Activated CD4-positive, alpha-beta T cell treated with anti-CD3 and anti-CD28 coated beads, Interleukin-2, amount 10 ng/mL, durations not matched to agents 7 days and 5 days (primary cell): ENCODE results near the gene SULT6B1. TPM values are rescaled to one million over a fixed set of nuclear protein-coding genes. Genes with fewer than 3 reads are reported as not detected.

Source experiments
- CTCF ChIA-PET: fragments of 350-600 bp; sonication (Branson Sonifier 250); formaldehyde crosslinking; loops from one replicate; lab custom pipeline; 2021; ENCODE audit warnings: antibody characterized with exemption; lab: Charles Lee
- POLR2A ChIA-PET: fragments of 350-600 bp; sonication (Branson Sonifier 250); formaldehyde crosslinking; loops from one replicate; lab custom pipeline; 2021; ENCODE audit warnings: antibody characterized with exemption; lab: Charles Lee
- DNase-seq: peaks from one replicate; pipeline ENCODE4 v3.0.0-alpha.2; 2020
- H3K27ac Mint-ChIP-seq: one replicate; pipeline ENCODE4 v1.8.0; 2021; ENCODE audit warnings: mild to moderate bottlenecking, moderate library complexity, mixed read lengths
- H3K27me3 Mint-ChIP-seq: one replicate; pipeline ENCODE4 v1.8.0; 2021; ENCODE audit warnings: mixed read lengths
- H3K36me3 Mint-ChIP-seq: one replicate; pipeline ENCODE4 v1.8.0; 2021; ENCODE audit warnings: low read depth, mixed read lengths
- H3K4me1 Mint-ChIP-seq: one replicate; pipeline ENCODE4 v1.8.0; 2021; ENCODE audit warnings: mixed read lengths
- H3K4me3 Mint-ChIP-seq: one replicate; pipeline ENCODE4 v1.8.0; 2021; ENCODE audit warnings: mild to moderate bottlenecking, moderate library complexity, mixed read lengths
- H3K9me3 Mint-ChIP-seq: one replicate; pipeline ENCODE4 v1.8.0; 2021; ENCODE audit warnings: mixed read lengths
- total RNA-seq, 2 experiments: library from RNA; stranded (reverse); gene quantifications; one replicate each; pipeline ENCODE4 v1.2.3, GENCODE V29; 2021

The SULT6B1 gene
- total RNA-seq, 2 experiments from 2014 or later, result not detected

GRCh38 chr2:37191253-37191652 is 2.8 kb upstream of the SULT6B1 start:
- H3K36me3 Mint-ChIP-seq, result peaks cover 1% of the 10 kb centered on the region
- H3K9me3 Mint-ChIP-seq, result no peaks in the 10 kb centered on the region
- ChIA-PET POLR2A (no interaction called here), CTCF (interaction anchor here (0.6 to 1.4 kb wide), 3 partner anchors 14 to 825 kb away, joined by 3 to 4 read pairs (median 3); no protein-coding TSS in a partner anchor)
- no peak overlapping the region for H3K27ac Mint-ChIP-seq
- H3K4me3 Mint-ChIP-seq, result no peak overlapping the region
- no peak for DNase-seq
- peaks cover 9% of the 10 kb centered on the region for H3K27me3 Mint-ChIP-seq
- H3K4me1 Mint-ChIP-seq, result peaks cover 6% of the 10 kb centered on the region

DNA sequence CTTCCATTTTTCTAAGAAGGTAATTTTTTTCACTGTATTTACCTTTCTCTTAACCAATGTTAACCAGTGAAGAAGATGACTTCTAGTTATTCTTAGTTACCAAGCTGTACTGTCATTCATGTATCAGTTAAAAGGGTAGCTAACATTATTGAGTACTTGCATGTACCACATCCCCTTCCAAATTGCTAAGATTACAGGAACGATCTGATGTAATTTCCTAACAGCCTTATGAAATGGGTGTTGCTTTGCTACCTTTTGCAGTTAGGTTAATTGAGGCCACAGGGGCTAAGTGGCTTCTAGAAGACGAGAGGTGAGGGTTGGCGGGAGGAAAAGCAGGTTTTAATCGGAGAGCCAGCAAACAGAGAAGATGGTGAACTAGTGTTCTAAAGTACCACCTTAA is 1.8 kb upstream of the SULT6B1 start:
- DNase-seq, result no peak
- H3K27me3 Mint-ChIP-seq, result peaks cover 9% of the 10 kb centered on the region
- no peaks in the 10 kb centered on the region for H3K9me3 Mint-ChIP-seq
- no peak overlapping the region for H3K27ac Mint-ChIP-seq
- H3K4me1 Mint-ChIP-seq, result peaks cover 4% of the 10 kb centered on the region
- no peak overlapping the region for H3K4me3 Mint-ChIP-seq
- H3K36me3 Mint-ChIP-seq, result no peaks in the 10 kb centered on the region
- ChIA-PET POLR2A (no interaction called here), CTCF (interaction anchor here (0.8 to 1.0 kb wide), 2 partner anchors 19 to 187 kb away, joined by 3 to 4 read pairs; no protein-coding TSS in a partner anchor)

DNA sequence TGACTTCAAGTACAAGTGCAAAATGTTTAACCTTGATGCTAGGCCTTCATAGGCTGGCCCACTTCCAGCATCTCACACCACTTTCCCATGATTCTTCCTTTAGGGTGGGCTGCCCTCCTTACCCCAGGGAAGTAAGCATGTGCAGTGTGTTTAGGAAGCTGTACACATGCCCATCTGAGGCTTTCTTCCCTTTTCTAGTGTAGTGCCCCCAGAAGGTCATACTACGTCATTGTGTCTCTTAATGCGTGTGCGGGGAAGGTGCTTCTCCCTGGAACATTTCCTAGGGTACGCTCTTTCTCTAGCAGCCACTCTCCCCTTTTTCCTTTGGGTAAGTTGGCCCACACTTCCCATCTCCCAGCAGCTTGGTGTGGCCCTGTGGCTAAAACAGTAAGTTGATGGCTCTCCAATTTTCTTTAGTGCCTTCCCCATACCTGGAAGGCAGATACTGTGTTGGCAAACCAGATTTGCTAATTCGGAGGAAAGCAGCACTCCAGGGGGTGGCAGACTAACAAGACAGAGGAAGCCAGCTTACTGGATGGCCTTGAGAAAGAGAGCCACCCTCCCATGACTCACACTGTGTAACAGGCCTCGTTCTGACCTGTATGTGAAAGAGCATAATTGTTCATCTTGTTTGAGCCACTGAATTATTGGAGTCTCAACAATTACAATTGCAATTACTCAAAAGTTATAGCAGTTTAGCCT is 1.1 kb upstream of the SULT6B1 start:
- Mint-ChIP-seq H3K4me1 (peaks cover 4% of the 10 kb centered on the region), H3K27me3 (peaks cover 9% of the 10 kb centered on the region), H3K36me3 (no peaks in the 10 kb centered on the region), H3K4me3 (no peak overlapping the region), H3K27ac (no peak overlapping the region), H3K9me3 (no peaks in the 10 kb centered on the region)
- ChIA-PET POLR2A (no interaction called here), CTCF (interaction anchor here (0.8 to 1.0 kb wide), 2 partner anchors 21 to 187 kb away, joined by 3 read pairs; no protein-coding TSS in a partner anchor)
- DNase-seq, result no peak

GRCh38 chr2:37181726-37182684 is 6.5 kb downstream of the SULT6B1 start:
- no peak for DNase-seq
- Mint-ChIP-seq H3K27ac (no peak overlapping the region), H3K27me3 (peaks cover 34% of the 10 kb centered on the region), H3K4me3 (no peak overlapping the region), H3K36me3 (no peaks in the 10 kb centered on the region), H3K4me1 (no peaks in the 10 kb centered on the region), H3K9me3 (no peaks in the 10 kb centered on the region)
- ChIA-PET CTCF (interaction anchor here (0.6 to 2.0 kb wide), 2 partner anchors 11 to 16 kb away, joined by 4 read pairs; no protein-coding TSS in a partner anchor), POLR2A (no interaction called here)

DNA sequence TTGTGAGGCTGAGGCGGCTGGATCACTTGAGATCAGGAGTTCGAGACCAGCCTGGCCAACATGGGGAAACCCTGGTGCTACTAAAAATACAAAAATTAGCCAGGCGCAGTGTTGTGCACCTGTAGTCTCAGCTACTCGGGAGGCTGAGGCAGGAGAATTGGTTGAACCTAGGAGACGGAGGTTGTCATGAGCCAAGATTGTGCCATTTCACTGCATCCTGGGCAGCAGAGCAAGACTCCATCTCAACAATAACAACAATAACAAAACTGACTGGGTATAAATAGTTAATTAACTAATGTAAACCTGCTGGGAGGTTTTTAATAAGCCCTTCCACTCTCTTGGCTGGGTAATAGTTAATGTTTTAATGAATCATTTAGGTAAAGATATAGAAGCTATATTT is 7.8 kb downstream of the SULT6B1 start:
- Mint-ChIP-seq H3K27me3 (peaks cover 34% of the 10 kb centered on the region), H3K27ac (no peak overlapping the region), H3K9me3 (no peaks in the 10 kb centered on the region), H3K36me3 (no peaks in the 10 kb centered on the region), H3K4me1 (no peaks in the 10 kb centered on the region), H3K4me3 (no peak overlapping the region)
- POLR2A ChIA-PET, result no interaction called here
- CTCF ChIA-PET, result interaction anchor here (2.0 kb wide), 1 partner anchor 12 kb away, joined by 4 read pairs; no protein-coding TSS in a partner anchor
- DNase-seq, result no peak

DNA sequence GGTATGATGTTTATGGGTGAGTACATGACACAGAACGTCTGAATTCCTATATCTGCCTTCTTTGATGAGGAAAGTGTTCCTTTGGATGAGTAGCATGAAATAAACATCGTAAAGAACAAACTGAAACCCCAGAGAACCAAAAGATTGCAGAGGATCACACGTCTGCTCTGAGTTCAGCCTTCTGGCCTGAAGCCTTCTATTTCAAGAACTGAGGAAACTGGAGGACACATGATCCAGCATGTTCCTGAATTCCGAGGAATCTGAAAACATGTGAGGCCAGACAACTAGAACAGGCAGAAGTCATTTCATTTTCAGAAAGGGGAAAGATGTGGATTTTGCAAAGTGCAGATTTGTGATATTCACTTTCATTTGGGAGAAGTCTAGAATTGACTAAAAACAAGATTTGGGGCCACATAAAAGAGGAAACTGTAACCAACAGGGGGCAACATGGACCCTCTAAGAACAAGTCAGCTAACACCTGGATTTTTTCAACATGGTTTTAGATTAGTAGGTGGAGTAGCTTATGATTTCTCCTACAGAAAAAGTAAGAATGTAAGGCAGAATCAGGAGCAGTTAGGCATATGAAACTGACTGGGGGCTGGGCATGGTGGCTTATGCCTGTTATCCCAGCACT is 8.3 kb downstream of the SULT6B1 start:
- Mint-ChIP-seq H3K4me1 (no peaks in the 10 kb centered on the region), H3K4me3 (no peak overlapping the region), H3K27me3 (peaks cover 34% of the 10 kb centered on the region), H3K27ac (no peak overlapping the region), H3K36me3 (no peaks in the 10 kb centered on the region), H3K9me3 (no peaks in the 10 kb centered on the region)
- ChIA-PET POLR2A (no interaction called here), CTCF (interaction anchor here (1.1 to 2.0 kb wide), 3 partner anchors 11 to 21 kb away, joined by 3 to 5 read pairs (median 4); no protein-coding TSS in a partner anchor)
- no peak for DNase-seq

- Mint-ChIP-seq H3K9me3 (no peaks in the 10 kb centered on the region), H3K27ac (no peak overlapping the region), H3K4me3 (no peak overlapping the region), H3K4me1 (no peaks in the 10 kb centered on the region), H3K27me3 (no peaks in the 10 kb centered on the region), H3K36me3 (no peaks in the 10 kb centered on the region)
- CTCF ChIA-PET, result no interaction called here
- no peak for DNase-seq
- POLR2A ChIA-PET, result no interaction called here
These were observed 14.7 kb downstream of the SULT6B1 start for GRCh38 chr2:37173741-37174140.

DNA sequence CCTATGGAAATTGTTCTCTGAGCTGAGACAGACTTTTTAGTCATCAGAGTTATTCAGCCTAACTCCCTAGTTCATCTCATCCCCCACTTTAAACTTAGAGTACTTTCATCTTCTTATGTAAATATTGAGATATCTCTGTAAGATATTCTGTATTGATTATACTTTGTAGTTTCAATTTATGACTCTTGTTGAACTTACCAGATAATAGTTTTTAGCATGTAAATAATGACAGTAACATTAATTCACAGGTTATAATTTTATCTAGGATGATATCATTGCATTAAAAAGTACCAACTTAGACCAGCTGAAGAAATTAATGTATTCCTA is 16.9 kb downstream of the SULT6B1 start:
- CTCF ChIA-PET, result interaction anchor here (0.7 to 0.8 kb wide), 2 partner anchors 19 to 30 kb away, joined by 3 to 4 read pairs; no protein-coding TSS in a partner anchor
- H3K9me3 Mint-ChIP-seq, result no peaks in the 10 kb centered on the region

DNA sequence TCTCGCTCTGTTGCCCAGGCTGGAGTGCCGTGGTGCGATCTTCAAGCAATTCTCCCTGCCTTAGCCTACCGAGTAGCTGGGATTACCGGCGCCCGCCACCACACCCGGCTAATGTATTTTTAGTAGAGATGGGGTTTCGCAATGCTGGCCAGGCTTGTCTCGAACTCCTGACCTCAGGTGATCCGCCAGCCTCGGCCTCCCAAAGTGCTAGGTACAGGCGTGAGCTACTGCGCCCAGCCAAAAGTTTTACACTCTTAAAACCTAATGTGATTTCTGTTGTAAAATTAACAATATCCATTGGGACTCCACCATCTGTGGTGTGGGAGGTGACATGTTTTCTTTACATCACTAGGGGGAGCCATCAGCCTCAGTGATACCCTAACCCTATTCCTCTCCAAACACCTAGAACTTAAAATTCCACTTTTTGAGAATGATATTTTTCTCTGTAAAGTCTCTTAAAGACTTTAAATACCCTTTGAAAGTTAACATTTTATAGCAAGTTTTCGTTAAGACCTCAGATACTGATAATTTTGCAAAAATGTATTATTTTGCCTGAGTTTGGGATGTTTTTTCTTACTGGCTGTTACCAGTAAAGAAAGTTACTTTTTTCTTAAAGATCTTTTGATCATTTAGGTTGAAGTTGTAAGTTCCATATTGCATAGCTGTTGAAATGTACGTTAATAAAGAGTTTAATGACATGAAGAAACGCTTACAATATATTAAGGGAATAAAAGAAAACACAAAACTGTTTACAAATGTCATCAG is 20.1 kb downstream of the SULT6B1 start:
- H3K4me3 Mint-ChIP-seq, result no peak overlapping the region
- peaks cover 5% of the 10 kb centered on the region for H3K36me3 Mint-ChIP-seq
- CTCF ChIA-PET, result interaction anchor here (0.6 to 2.2 kb wide), 11 partner anchors 11 to 1590 kb away, joined by 3 to 9 read pairs (median 3); partner anchors contain the start of gene EIF2AK2
- DNase-seq, result peak; percentile 43
- POLR2A ChIA-PET, result no interaction called here
- H3K27ac Mint-ChIP-seq, result no peak overlapping the region
- peaks cover 7% of the 10 kb centered on the region for H3K27me3 Mint-ChIP-seq
- H3K4me1 Mint-ChIP-seq, result no peaks in the 10 kb centered on the region
- peaks cover 16% of the 10 kb centered on the region for H3K9me3 Mint-ChIP-seq

More for the DNA sequence above, 16.9 kb downstream of the SULT6B1 start:
- H3K27ac Mint-ChIP-seq, result no peak overlapping the region
- no peaks in the 10 kb centered on the region for H3K27me3 Mint-ChIP-seq
- POLR2A ChIA-PET, result no interaction called here
- no peak overlapping the region for H3K4me3 Mint-ChIP-seq
- no peaks in the 10 kb centered on the region for H3K4me1 Mint-ChIP-seq
- no peaks in the 10 kb centered on the region for H3K36me3 Mint-ChIP-seq
- DNase-seq, result no peak

- peaks cover 7% of the 10 kb centered on the region for H3K27me3 Mint-ChIP-seq
- peaks cover 16% of the 10 kb centered on the region for H3K9me3 Mint-ChIP-seq
- no peak overlapping the region for H3K4me3 Mint-ChIP-seq
- ChIA-PET CTCF (interaction anchor here (0.6 to 2.2 kb wide), 4 partner anchors 10 to 1591 kb away, joined by 3 to 9 read pairs (median 5); partner anchors contain the start of gene EIF2AK2), POLR2A (no interaction called here)
- H3K36me3 Mint-ChIP-seq, result peaks cover 5% of the 10 kb centered on the region
- H3K27ac Mint-ChIP-seq, result no peak overlapping the region
- DNase-seq, result no peak
- H3K4me1 Mint-ChIP-seq, result no peaks in the 10 kb centered on the region
These were observed 20.8 kb downstream of the SULT6B1 start for GRCh38 chr2:37167636-37168180.

- Mint-ChIP-seq H3K27me3 (peaks cover 7% of the 10 kb centered on the region), H3K4me3 (no peak overlapping the region), H3K4me1 (no peaks in the 10 kb centered on the region), H3K27ac (no peak overlapping the region), H3K36me3 (peaks cover 5% of the 10 kb centered on the region), H3K9me3 (peaks cover 16% of the 10 kb centered on the region)
- ChIA-PET POLR2A (interaction anchor here (0.7 kb wide), 1 partner anchor 8 kb away, joined by 7 read pairs; the partner anchor contains the start of gene EIF2AK2), CTCF (no interaction called here)
- DNase-seq, result no peak
These were observed 23.7 kb downstream of the SULT6B1 start for GRCh38 chr2:37164757-37165156.
